HepG2 (cell line): ENCODE results near the gene OCSTAMP. TPM values are rescaled to one million over a fixed set of nuclear protein-coding genes. Genes with fewer than 3 reads are reported as not detected.

Experiments
- ATAC-seq: fragments of 200-7000 bp; cut with Tn5 transposase; 3 replicates; pipeline ENCODE4 v1.9.1; 2020; ENCODE audit warnings: mild to moderate bottlenecking, moderate library complexity
- BruUV-seq: library from RNA; stranded (reverse); fragments of 400-500 nt; replicated peaks from 2 replicates; lab custom pipeline; 2021; lab: Mats Ljungman, UMichigan
- CTCF ChIA-PET: fragments of 300-600 bp; formaldehyde crosslinking; extraction: SDS; loops from one replicate; lab custom pipeline; 2021; ENCODE audit warnings: low total read pairs, inconsistent platforms, low intra/inter-chr PET ratio; lab: Yijun Ruan, JAX
- POLR2A ChIA-PET: fragments of 350-600 bp; sonication (Branson Sonifier 250); formaldehyde crosslinking; loops from one replicate; lab custom pipeline; 2020; ENCODE audit warnings: antibody characterized with exemption, inconsistent platforms; lab: Yijun Ruan, JAX
- DNase-seq: peaks from one replicate; pipeline ENCODE4 v3.0.0-alpha.2; 2015; ENCODE audit warnings: low spot score
- FAIRE-seq: peaks from 3 replicates; lab custom pipeline; 2011; peaks lifted over from hg19 to GRCh38; lab: Jason Lieb, UNC
- H2AFZ ChIP-seq: one replicate; pipeline ENCODE4 v1.6.1; 2011; ENCODE audit warnings: low read length, inconsistent platforms
- H3K27ac ChIP-seq: fragments of 300-600 bp; 3 replicates; pipeline ENCODE4 v1.8.0; 2011; ENCODE audit warnings: mixed run types, mild to moderate bottlenecking, mixed read lengths, low read length, inconsistent platforms; ENCODE audit not compliant: insufficient read depth; ENCODE audit errors: extremely low read length
- H3K27me3 ChIP-seq, 2 experiments: fragments of 200-600 bp in 1 of 2; 2 replicates in 1 of 2; 3 replicates in 1 of 2; pipeline versions ENCODE4 v1.6.0 to v1.8.0; 2011; ENCODE audit warnings: low read length in 2 of 2, mild to moderate bottlenecking in 2 of 2, moderate library complexity in 2 of 2, inconsistent platforms in 1 of 2; ENCODE audit not compliant: insufficient read depth in 2 of 2, control insufficient read depth in 1 of 2
- H3K36me3 ChIP-seq, 2 experiments: fragments of 200-600 bp in 1 of 2; replicated peaks in 1 of 2; 2 replicates in 1 of 2; 3 replicates in 1 of 2; pipeline versions ENCODE4 v1.5.1 to v1.8.0; 2011; ENCODE audit warnings: low read length in 2 of 2, inconsistent platforms in 1 of 2; ENCODE audit not compliant: insufficient read depth in 2 of 2, control insufficient read depth in 1 of 2
- H3K4me1 ChIP-seq: 2 replicates; pipeline ENCODE4 v1.5.1; 2012; ENCODE audit warnings: low read length, inconsistent platforms; ENCODE audit not compliant: insufficient read depth
- H3K4me2 ChIP-seq: 2 replicates; pipeline ENCODE4 v1.6.0; 2011; ENCODE audit warnings: low read depth, low read length, inconsistent platforms
- H3K4me3 ChIP-seq, 3 experiments: fragments of 200-600 bp in 1 of 3; sonication (generic), shearing (Covaris generic) in 1 of 3; replicated peaks in 1 of 3; 2 replicates each; pipeline ENCODE4 v1.5.1; 2011 to 2016; ENCODE audit warnings: low read length in 3 of 3, inconsistent platforms in 2 of 3, low read depth in 2 of 3, mild to moderate bottlenecking in 2 of 3, control low read depth in 1 of 3, mixed read lengths in 1 of 3; ENCODE audit not compliant: insufficient read depth in 1 of 3
- H3K79me2 ChIP-seq: one replicate; pipeline ENCODE4 v1.6.1; 2011; ENCODE audit warnings: low read length, inconsistent platforms; ENCODE audit not compliant: insufficient read depth
- H3K9ac ChIP-seq: 2 replicates; pipeline ENCODE4 v1.6.0; 2011; ENCODE audit warnings: mild to moderate bottlenecking, low read depth, low read length, inconsistent platforms; ENCODE audit not compliant: insufficient read depth
- H3K9me3 ChIP-seq: 2 replicates; pipeline ENCODE4 v1.5.1; 2012; ENCODE audit warnings: mild to moderate bottlenecking, low read length
- H4K20me1 ChIP-seq: 2 replicates; pipeline ENCODE4 v1.6.0; 2011; ENCODE audit warnings: inconsistent platforms, mild to moderate bottlenecking, low read length, moderate library complexity; ENCODE audit not compliant: insufficient read depth
- ARID3A ChIP-seq: IDR thresholded peaks from 2 replicates; pipeline ENCODE4 v1.6.1; 2012; ENCODE audit warnings: low read depth, low read length, improper control_type of control experiment
- BRD4 ChIP-seq: sonication (generic); formaldehyde crosslinking; IDR thresholded peaks from 2 replicates; pipeline ENCODE4 v1.4.0; 2020; ENCODE audit warnings: missing genetic modification reagents
- CREBL2 ChIP-seq: sonication (generic); formaldehyde crosslinking; IDR thresholded peaks from 2 replicates; pipeline ENCODE4 v1.8.1; 2023; ENCODE audit warnings: missing genetic modification reagents, mild to moderate bottlenecking, borderline replicate concordance
- HDAC1 ChIP-seq: sonication (generic); formaldehyde crosslinking; IDR thresholded peaks from 2 replicates; pipeline ENCODE4 v1.5.1; 2020; ENCODE audit warnings: mild to moderate bottlenecking, missing genetic modification reagents
- MIER3 ChIP-seq: IDR thresholded peaks from 2 replicates; pipeline ENCODE4 v1.6.1; 2016; ENCODE audit warnings: missing compliant biosample characterization, borderline replicate concordance
- SAP130 ChIP-seq: IDR thresholded peaks from 2 replicates; pipeline ENCODE4 v1.6.1; 2016; ENCODE audit warnings: low read depth
- STAT5B ChIP-seq: sonication (generic); formaldehyde crosslinking; IDR thresholded peaks from 2 replicates; pipeline ENCODE4 v1.4.0; 2020; ENCODE audit warnings: missing genetic modification reagents
- TGIF2 ChIP-seq: IDR thresholded peaks from 2 replicates; pipeline ENCODE4 v1.6.1; 2016; ENCODE audit warnings: control low read depth, missing compliant biosample characterization
- ZBTB49 ChIP-seq: sonication (generic); formaldehyde crosslinking; IDR thresholded peaks from 2 replicates; pipeline ENCODE4 v1.4.0; 2020; ENCODE audit warnings: missing genetic modification reagents, borderline replicate concordance
- ZEB1 ChIP-seq: IDR thresholded peaks from 2 replicates; pipeline ENCODE4 v1.6.1; 2012; ENCODE audit warnings: mild to moderate bottlenecking, low read depth, inconsistent platforms; ENCODE audit not compliant: insufficient replicate concordance
- ZNF563 ChIP-seq: sonication (generic); formaldehyde crosslinking; IDR thresholded peaks from 2 replicates; pipeline ENCODE4 v1.8.0; 2022; ENCODE audit warnings: mild to moderate bottlenecking, moderate library complexity, missing genetic modification reagents
- WGBS: methylation state at CpG from one replicate; pipeline ENCODE4 v1.1.6; 2017; ENCODE audit warnings: low lambda C conversion rate; 5-methylcytosine and 5-hydroxymethylcytosine counted together
- in situ Hi-C: cut with HindIII; loops from 2 replicates; pipeline ENCODE4 v1.10.0; 2017; ENCODE audit warnings: low pct_unique_long_range_greater_than_20kb; ENCODE audit not compliant: extremely low pct_ligation_motif_present
- intact Hi-C: fragments of 100-400 bp; cut with micrococcal nuclease; formaldehyde crosslinking; loops from one replicate; pipeline ENCODE4 v1.10.0; 2022; ENCODE audit not compliant: unreplicated experiment
- polyA plus RNA-seq, 8 experiments: library from polyadenylated mRNA; depleted of rRNA in 3 of 8; stranded (reverse) in 7 of 8; unstranded in 1 of 8; fragments of >200 nt; fragmentation: Illumina TruSeq in 4 of 8; extraction: Trizol in 4 of 8; gene quantifications; 2 replicates each; pipeline versions ENCODE4 v1.2.1 to v1.2.3, GENCODE V29; 2011 to 2016; ENCODE audit warnings: low read depth in 4 of 8, missing spikeins in 1 of 8, mixed read lengths in 1 of 8; ENCODE audit not compliant: insufficient read depth in 1 of 8
- total RNA-seq, 5 experiments: library from RNA; depleted of rRNA; stranded (reverse); fragments of >200 nt; fragmentation: Illumina TruSeq; extraction: Trizol; gene quantifications; 2 replicates each; pipeline ENCODE4 v1.2.3, GENCODE V29; 2016; ENCODE audit warnings: low read depth in 1 of 5
- TF ChIP-seq, protein P1 (sequence below): sonication (generic); formaldehyde crosslinking; IDR thresholded peaks from 2 replicates; pipeline ENCODE4 v1.8.1; 2023; ENCODE audit warnings: mild to moderate bottlenecking, moderate library complexity, missing genetic modification reagents
- TF ChIP-seq, protein P2 (sequence below): IDR thresholded peaks from 2 replicates; pipeline ENCODE4 v1.6.1; 2016

Gene OCSTAMP
- total and polyA plus RNA-seq, 2 of the 13 experiments (the other 11 are each of a cell fraction or from before 2014, with no cell fraction given): not detected

GRCh38 chr20:46523696-46524328, 26.6 kb downstream of the OCSTAMP start:
- Histone ChIP-seq H3K4me1 (peaks cover 30% of the 10 kb centered on the region), H3K9ac (no peak overlapping the region), H3K79me2 (no peaks in the 10 kb centered on the region), H3K27me3 (no peaks in the 10 kb centered on the region; a peak in 1 of 5 replicates), H3K4me2 (peak overlapping the region; percentile 20; the same call in 1 of the 2 replicates), H3K27ac (no peak overlapping the region), H3K36me3 (no peaks in the 10 kb centered on the region), H3K9me3 (no peaks in the 10 kb centered on the region), H3K4me3 (no peak overlapping the region), H2AFZ (no peak overlapping the region), H4K20me1 (no peaks in the 10 kb centered on the region)
- FAIRE-seq: no peak
- DNase-seq: peak; percentile 68
- BruUV-seq: no TSS peak
- CTCF ChIA-PET: interaction anchor here (1.5 to 4.9 kb wide), 2 partner anchors 157 to 176 kb away, joined by 7 to 61 read pairs; no protein-coding TSS in a partner anchor
- ATAC-seq: peak; percentile 46
- POLR2A ChIA-PET: interaction anchor here (1.0 to 2.3 kb wide), 13 partner anchors 13 to 797 kb away, joined by 3 to 8 read pairs (median 3); partner anchors contain the start of gene TP53RK
- 5% methylated on average over 2 of the region's 2 CpGs for WGBS
- in situ Hi-C loops: loop anchor here (5.0 kb wide), 1 partner anchor 158 kb away; no protein-coding TSS in a partner anchor
- intact Hi-C loops: loop anchor here (5.0 kb wide), 2 partner anchors 33 to 223 kb away; no protein-coding TSS in a partner anchor
- TF ChIP-seq, protein P1, sequence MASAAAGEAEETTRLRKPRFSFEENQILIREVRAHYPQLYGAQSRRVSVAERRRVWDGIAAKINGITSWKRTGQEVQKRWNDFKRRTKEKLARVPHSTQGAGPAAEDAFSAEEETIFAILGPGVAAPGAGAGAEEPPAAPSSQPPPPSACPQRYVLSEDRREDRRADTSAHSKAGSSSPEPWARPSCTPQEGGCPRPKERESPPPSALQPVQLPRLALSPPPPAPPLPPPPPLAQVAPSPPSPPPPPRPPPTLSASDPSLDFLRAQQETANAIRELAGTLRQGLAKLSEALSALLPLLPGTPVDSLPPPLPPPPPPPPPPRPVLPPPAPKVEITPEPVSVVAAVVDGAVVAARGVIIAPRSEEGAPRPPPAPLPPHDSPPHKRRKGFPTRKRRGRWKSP: no peak
- TF ChIP-seq, protein P2, sequence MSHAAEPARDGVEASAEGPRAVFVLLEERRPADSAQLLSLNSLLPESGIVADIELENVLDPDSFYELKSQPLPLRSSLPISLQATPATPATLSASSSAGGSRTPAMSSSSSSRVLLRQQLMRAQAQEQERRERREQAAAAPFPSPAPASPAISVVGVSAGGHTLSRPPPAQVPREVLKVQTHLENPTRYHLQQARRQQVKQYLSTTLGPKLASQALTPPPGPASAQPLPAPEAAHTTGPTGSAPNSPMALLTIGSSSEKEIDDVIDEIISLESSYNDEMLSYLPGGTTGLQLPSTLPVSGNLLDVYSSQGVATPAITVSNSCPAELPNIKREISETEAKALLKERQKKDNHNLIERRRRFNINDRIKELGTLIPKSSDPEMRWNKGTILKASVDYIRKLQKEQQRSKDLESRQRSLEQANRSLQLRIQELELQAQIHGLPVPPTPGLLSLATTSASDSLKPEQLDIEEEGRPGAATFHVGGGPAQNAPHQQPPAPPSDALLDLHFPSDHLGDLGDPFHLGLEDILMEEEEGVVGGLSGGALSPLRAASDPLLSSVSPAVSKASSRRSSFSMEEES (CRISPR knock-in tag): peak; percentile 47; the same call in 1 of the 2 replicates
- TF ChIP-seq MIER3 (CRISPR knock-in tag) (no peak), ZNF563 (CRISPR knock-in tag) (no peak; the same call in 1 of the 2 replicates), ARID3A (peak; percentile 73; the same call in 1 of the 2 replicates), STAT5B (CRISPR knock-in tag) (0 out of 2 replicates have a peak, but pooled peaks have one; percentile 62), BRD4 (no peak), ZBTB49 (CRISPR knock-in tag) (no peak), ZEB1 (no peak), SAP130 (peak; percentile 29), HDAC1 (no peak), TGIF2 (CRISPR knock-in tag) (no peak), CREBL2 (CRISPR knock-in tag) (no peak)
